B cell (primary cell): Measurements from ENCODE around the gene PSMF1.

Source experiments
- EZH2 ChIP-seq: IDR thresholded peaks from 2 replicates; pipeline ENCODE4 v1.6.1; 2012; ENCODE audit warnings: borderline replicate concordance, low read depth, mild to moderate bottlenecking, moderate library complexity, low read length; ENCODE audit not compliant: insufficient read depth, poor library complexity, severe bottlenecking
- TF ChIP-seq, protein P1 (sequence below): fragments of 200-600 bp; IDR thresholded peaks from one replicate; pipeline ENCODE4 v1.8.0; 2022; ENCODE audit warnings: antibody characterized with exemption, mild to moderate bottlenecking

DNA sequence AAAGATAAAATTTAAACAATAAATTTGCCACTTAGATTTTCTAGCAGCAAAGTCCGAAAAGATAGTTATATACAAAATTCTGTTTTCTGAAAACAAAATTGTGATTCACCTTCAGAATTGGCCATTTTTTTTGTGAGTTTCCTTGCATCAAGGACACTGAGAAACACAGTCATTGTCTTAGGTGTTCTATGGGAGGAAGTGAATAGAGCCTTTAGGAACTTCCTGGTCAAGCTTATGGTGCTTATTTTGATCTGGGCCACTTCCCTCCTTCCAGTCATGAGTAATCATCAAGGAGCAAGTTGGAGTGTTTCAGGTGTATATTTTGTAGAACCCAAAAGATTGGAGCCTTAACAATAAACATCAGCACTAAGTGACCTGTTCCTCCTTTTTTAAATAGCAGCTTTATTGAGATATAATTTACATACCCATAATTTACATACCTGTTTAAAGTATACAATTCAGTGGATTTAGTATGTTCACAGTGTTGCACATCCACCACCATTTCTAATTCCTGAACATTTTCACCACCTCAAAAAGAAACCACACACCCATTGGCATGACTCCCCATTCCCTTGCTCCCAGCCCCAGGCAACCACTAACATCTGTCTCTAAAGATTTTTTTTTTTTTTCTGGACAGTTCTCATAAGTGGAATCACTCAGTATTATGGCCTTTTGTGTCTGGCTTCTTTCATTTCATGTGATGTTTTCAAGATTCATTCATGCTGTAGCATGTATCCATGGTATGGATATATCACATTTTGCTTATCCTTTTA, 48.7 kb downstream of the PSMF1 start:
- TF ChIP-seq, protein P1, sequence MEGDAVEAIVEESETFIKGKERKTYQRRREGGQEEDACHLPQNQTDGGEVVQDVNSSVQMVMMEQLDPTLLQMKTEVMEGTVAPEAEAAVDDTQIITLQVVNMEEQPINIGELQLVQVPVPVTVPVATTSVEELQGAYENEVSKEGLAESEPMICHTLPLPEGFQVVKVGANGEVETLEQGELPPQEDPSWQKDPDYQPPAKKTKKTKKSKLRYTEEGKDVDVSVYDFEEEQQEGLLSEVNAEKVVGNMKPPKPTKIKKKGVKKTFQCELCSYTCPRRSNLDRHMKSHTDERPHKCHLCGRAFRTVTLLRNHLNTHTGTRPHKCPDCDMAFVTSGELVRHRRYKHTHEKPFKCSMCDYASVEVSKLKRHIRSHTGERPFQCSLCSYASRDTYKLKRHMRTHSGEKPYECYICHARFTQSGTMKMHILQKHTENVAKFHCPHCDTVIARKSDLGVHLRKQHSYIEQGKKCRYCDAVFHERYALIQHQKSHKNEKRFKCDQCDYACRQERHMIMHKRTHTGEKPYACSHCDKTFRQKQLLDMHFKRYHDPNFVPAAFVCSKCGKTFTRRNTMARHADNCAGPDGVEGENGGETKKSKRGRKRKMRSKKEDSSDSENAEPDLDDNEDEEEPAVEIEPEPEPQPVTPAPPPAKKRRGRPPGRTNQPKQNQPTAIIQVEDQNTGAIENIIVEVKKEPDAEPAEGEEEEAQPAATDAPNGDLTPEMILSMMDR = no peak
- TF ChIP-seq EZH2 = no peak
